IPS-18a (cell line): Measurements from ENCODE around the gene NCL.

Experiments
- H3K27ac ChIP-seq: one replicate; pipeline ENCODE4 v1.5.1; 2013; ENCODE audit warnings: low read length
- H3K27me3 ChIP-seq: one replicate; pipeline ENCODE4 v1.6.1; 2013; ENCODE audit warnings: mild to moderate bottlenecking, low read length; ENCODE audit not compliant: control insufficient read depth, insufficient read depth
- H3K36me3 ChIP-seq: one replicate; pipeline ENCODE4 v1.6.1; 2013; ENCODE audit warnings: low read depth, low read length; ENCODE audit not compliant: control insufficient read depth
- H3K4me1 ChIP-seq: one replicate; pipeline ENCODE4 v1.6.1; 2013; ENCODE audit warnings: low read depth, low read length; ENCODE audit not compliant: control insufficient read depth
- H3K4me3 ChIP-seq: one replicate; pipeline ENCODE4 v1.5.1; 2013; ENCODE audit warnings: low read length
- H3K9ac ChIP-seq: one replicate; pipeline ENCODE4 v1.6.1; 2013; ENCODE audit warnings: mild to moderate bottlenecking, low read length, moderate library complexity
- H3K9me3 ChIP-seq: one replicate; pipeline ENCODE4 v1.6.1; 2013; ENCODE audit warnings: low read depth, low read length; ENCODE audit not compliant: control insufficient read depth

The NCL gene

DNA sequence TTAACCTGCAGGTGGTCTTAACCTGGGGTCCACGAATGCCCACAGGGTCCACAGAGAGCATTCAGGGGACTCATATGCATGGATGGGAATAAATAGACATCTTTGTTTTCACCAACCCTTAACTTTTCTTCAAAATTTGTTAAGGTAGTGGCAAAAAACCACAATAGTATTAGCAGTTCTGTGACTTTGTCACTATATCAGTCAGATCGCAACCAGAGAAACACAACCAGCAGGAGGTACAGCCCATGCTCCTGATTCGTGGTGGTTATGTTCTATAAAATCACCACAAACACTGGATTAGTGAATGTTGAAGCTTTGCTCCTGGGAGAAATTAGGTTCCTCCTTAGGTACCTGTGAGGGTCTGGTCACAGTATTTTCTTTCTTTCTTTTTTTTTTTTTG, 37.2 kb downstream of the NCL start:
- Histone ChIP-seq H3K9me3 (no peaks in the 10 kb centered on the region), H3K4me3 (no peak overlapping the region)

DNA sequence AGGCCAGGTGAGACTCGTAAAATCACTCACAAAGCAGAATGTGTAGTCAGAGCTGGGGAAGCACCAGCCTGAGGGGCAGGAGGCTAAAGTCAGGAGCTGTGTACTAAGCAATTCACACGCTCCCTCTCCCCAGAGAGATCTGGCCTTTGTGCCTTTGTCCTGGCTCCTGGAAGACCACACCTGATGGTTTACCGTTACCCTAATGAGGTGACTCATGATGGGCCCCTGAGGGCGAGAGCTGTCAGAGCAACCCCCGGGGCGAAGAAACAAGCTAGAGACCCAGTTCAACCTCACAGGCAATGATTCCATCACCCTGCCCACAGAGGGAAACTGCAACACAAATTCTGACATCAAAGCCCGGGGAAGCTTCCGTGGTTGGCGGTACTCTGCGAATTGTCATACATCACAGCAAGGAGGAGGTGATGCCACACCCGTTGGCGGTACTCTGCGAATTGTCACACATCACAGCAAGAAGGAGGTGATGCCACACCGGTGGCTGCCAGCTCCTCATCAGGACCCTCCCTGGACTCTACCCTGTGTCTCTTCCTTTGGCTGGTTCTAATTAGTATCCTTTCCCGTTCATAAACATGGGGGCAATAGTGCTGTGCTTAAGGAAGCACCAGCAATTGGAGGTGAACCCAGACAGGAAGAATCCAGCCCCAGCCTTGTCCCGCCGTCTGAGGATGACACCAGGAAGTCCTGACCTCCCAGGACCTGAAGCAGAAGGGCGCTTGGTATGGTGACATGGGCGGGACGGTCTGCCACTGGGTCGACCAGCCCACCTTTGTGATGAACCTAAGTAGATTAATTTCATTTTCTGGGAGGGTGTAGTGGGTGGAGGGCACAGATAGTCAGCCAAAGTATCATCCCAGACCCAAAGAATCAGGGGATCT, 38.2 kb downstream of the NCL start:
- H3K27me3 ChIP-seq: no peaks in the 10 kb centered on the region
- no peak overlapping the region for H3K4me3 ChIP-seq
- H3K27ac ChIP-seq: no peak overlapping the region
- H3K9ac ChIP-seq: no peak overlapping the region
- H3K36me3 ChIP-seq: no peaks in the 10 kb centered on the region
- H3K9me3 ChIP-seq: no peaks in the 10 kb centered on the region
- H3K4me1 ChIP-seq: peaks cover 12% of the 10 kb centered on the region

More for the DNA sequence above, 37.2 kb downstream of the NCL start:
- no peaks in the 10 kb centered on the region for H3K36me3 ChIP-seq
- no peak overlapping the region for H3K9ac ChIP-seq
- H3K4me1 ChIP-seq: peaks cover 12% of the 10 kb centered on the region
- H3K27ac ChIP-seq: no peak overlapping the region
- no peaks in the 10 kb centered on the region for H3K27me3 ChIP-seq

DNA sequence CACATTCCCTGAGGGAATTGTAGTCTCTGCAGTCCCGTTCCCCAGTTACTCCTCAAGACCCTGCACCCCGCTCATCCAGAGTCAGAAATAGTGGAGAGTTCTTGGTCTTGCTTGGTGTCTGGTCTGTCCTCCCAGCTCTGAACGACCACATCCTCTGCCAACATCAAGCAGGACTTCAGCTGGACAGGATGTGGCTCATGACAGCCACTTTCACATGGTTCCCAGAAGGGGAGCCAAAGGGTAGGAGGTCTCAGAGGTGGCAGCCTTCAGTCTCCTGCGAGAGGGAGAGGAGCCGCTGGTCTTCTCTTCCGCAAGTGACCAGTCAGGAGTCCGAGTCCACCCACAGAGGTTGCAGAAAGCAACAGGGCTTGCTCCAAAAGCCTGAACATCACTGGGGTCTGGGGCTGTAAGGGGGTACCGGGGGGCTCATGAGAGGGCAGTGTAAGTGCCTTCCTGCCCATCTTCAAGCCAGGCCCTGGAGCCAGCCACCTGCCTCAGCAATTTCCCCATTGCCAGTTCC, 38.9 kb downstream of the NCL start:
- Histone ChIP-seq H3K27ac (no peak overlapping the region), H3K36me3 (no peaks in the 10 kb centered on the region), H3K9ac (no peak overlapping the region), H3K4me3 (no peak overlapping the region), H3K27me3 (no peaks in the 10 kb centered on the region), H3K9me3 (no peaks in the 10 kb centered on the region), H3K4me1 (peaks cover 12% of the 10 kb centered on the region)

DNA sequence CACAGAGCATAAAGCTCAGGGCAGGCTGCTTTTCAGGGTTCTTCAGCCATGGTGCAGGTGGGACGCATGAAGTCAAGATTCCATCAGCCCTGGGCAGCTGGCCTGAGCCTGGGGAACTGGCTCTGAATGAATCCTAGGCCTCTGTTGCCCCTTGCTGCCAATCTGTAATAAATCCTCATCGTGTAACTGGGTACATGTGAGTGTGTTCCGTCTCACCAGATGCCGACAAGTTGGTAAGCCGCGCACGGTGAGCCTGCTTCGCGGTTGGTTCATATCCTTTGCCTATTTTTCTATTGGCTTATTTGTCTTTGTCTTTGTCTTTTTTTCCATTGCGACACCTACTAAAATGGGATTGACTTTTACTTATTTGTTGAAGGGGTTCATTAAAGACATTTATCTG, 41.1 kb downstream of the NCL start:
- Histone ChIP-seq H3K4me3 (no peak overlapping the region), H3K36me3 (no peaks in the 10 kb centered on the region), H3K4me1 (peaks cover 7% of the 10 kb centered on the region), H3K9me3 (no peaks in the 10 kb centered on the region), H3K9ac (no peak overlapping the region), H3K27me3 (no peaks in the 10 kb centered on the region), H3K27ac (no peak overlapping the region)

DNA sequence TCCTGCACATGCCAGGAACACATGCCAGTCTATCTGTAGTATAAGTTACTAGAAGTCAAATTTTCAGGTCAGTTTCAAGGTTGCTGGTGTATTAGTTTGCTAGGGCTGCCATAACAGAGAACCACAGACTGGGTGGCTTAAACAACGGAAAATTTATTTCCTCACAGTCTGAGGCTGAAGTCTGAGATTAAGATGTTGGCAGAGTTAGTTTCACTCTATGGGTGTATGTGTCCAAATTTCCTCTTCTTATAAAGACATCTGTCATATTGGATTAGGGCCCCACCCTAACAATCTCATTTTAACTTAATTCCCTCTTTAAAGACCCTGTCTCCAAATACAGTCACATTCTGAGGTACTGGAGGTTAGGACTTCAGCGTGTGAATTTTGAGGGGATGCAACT, 42.2 kb downstream of the NCL start:
- Histone ChIP-seq H3K4me1 (peaks cover 7% of the 10 kb centered on the region), H3K9me3 (no peaks in the 10 kb centered on the region), H3K9ac (no peak overlapping the region), H3K27ac (no peak overlapping the region), H3K27me3 (no peaks in the 10 kb centered on the region), H3K4me3 (no peak overlapping the region), H3K36me3 (no peaks in the 10 kb centered on the region)

DNA sequence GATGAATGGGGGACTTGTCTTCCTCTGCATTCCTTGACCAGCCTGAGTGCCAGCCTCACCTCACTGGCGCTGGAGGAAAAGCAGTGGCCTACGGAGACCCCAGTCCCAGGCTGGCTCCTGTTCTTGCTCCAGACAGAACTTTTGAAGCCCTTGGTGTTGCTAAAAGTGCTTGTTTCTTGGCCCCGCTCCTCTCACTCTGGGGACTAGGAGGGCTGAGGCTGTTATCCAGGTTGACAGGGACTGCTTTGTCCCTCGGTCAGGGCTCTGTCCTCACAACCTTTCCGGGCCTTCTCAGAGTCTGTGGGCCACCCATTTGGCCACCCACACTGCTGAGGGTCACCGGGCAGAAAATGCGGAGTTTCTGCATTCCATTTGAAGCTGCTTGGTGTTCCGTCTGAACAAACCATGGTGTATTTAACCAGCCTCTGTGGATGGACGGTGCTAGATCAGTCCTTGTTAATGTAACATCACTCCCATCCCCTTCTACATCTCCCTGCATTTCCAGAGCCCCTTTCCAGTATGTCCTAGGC, 43.2 kb downstream of the NCL start:
- Histone ChIP-seq H3K9ac (no peak overlapping the region), H3K4me3 (no peak overlapping the region), H3K4me1 (peaks cover 7% of the 10 kb centered on the region), H3K27ac (no peak overlapping the region), H3K27me3 (no peaks in the 10 kb centered on the region), H3K36me3 (no peaks in the 10 kb centered on the region), H3K9me3 (no peaks in the 10 kb centered on the region)

- Histone ChIP-seq H3K27me3 (no peaks in the 10 kb centered on the region), H3K9ac (no peak overlapping the region), H3K4me1 (peaks cover 5% of the 10 kb centered on the region), H3K4me3 (no peak overlapping the region), H3K36me3 (no peaks in the 10 kb centered on the region), H3K27ac (no peak overlapping the region), H3K9me3 (no peaks in the 10 kb centered on the region)
Observed at GRCh38 chr2:231418820-231419640, 45.3 kb downstream of the NCL start.

DNA sequence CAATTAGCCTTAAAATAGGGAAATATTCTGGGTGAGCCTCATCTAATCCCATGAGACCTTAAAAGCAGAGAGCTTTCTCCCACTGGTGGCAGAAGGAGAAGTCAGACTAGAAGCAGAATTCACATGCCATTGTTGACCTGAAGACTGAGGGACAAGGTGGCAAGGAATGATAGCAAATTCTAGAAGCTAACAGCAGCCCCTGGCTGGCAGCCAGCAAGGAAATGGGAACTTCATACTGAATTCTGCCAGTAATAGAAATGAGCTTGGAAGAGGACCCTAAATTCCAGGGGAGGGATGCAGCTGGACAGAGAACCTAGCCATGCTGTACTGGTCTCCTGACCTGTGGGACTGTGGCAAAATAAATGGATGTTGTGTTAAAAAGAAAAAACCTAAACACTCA, 49.3 kb downstream of the NCL start:
- Histone ChIP-seq H3K27ac (no peak overlapping the region), H3K36me3 (no peaks in the 10 kb centered on the region), H3K4me1 (peaks cover 22% of the 10 kb centered on the region), H3K4me3 (no peak overlapping the region), H3K9ac (no peak overlapping the region), H3K9me3 (no peaks in the 10 kb centered on the region), H3K27me3 (no peaks in the 10 kb centered on the region)

GRCh38 chr2:231413921-231414476, 50.3 kb downstream of the NCL start:
- Histone ChIP-seq H3K4me3 (no peak overlapping the region), H3K27me3 (no peaks in the 10 kb centered on the region), H3K9ac (no peak overlapping the region), H3K36me3 (no peaks in the 10 kb centered on the region), H3K27ac (no peak overlapping the region), H3K4me1 (peaks cover 22% of the 10 kb centered on the region), H3K9me3 (no peaks in the 10 kb centered on the region)

GRCh38 chr2:231413456-231413855, 50.8 kb downstream of the NCL start:
- Histone ChIP-seq H3K36me3 (no peaks in the 10 kb centered on the region), H3K27me3 (no peaks in the 10 kb centered on the region), H3K9me3 (no peaks in the 10 kb centered on the region), H3K4me3 (no peak overlapping the region), H3K4me1 (peaks cover 22% of the 10 kb centered on the region), H3K9ac (no peak overlapping the region), H3K27ac (no peak overlapping the region)

DNA sequence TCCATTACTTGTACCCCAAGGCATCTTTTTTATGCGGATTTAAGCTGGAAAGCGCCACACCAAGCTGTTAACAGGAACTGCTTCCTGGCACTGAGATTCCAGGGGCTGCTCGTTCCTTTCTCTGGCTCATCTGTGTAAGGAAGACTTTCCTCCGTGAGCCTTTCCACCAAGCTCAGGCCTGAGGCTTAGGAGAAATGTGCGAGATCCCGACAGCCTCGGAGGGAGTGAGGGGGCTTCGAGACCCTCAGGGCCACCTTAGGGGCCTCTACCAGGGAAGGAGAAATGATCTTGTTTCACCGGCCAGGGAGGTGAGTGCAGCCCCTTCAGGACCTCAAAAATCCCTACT, 51.7 kb downstream of the NCL start:
- H3K4me1 ChIP-seq: peaks cover 22% of the 10 kb centered on the region
- H3K9me3 ChIP-seq: no peaks in the 10 kb centered on the region
- no peaks in the 10 kb centered on the region for H3K36me3 ChIP-seq
- no peak overlapping the region for H3K9ac ChIP-seq
- H3K4me3 ChIP-seq: peak overlapping the region; percentile 59
- H3K27ac ChIP-seq: no peak overlapping the region
- no peaks in the 10 kb centered on the region for H3K27me3 ChIP-seq
